DND-41 (cell line): ENCODE data around the gene TOMM5.

ENCODE experiments used
- EZH2 ChIP-seq: IDR thresholded peaks from 3 replicates; pipeline ENCODE4 v1.6.1; 2012; ENCODE audit warnings: borderline replicate concordance, low read depth, mild to moderate bottlenecking, moderate library complexity, low read length, inconsistent platforms; ENCODE audit not compliant: severe bottlenecking
- TF ChIP-seq, protein P1 (sequence below): IDR thresholded peaks from 2 replicates; pipeline ENCODE4 v1.5.1; 2012; ENCODE audit warnings: borderline replicate concordance, low read length, moderate library complexity, mild to moderate bottlenecking; ENCODE audit not compliant: poor library complexity, severe bottlenecking; ENCODE audit errors: extremely low read depth

DNA sequence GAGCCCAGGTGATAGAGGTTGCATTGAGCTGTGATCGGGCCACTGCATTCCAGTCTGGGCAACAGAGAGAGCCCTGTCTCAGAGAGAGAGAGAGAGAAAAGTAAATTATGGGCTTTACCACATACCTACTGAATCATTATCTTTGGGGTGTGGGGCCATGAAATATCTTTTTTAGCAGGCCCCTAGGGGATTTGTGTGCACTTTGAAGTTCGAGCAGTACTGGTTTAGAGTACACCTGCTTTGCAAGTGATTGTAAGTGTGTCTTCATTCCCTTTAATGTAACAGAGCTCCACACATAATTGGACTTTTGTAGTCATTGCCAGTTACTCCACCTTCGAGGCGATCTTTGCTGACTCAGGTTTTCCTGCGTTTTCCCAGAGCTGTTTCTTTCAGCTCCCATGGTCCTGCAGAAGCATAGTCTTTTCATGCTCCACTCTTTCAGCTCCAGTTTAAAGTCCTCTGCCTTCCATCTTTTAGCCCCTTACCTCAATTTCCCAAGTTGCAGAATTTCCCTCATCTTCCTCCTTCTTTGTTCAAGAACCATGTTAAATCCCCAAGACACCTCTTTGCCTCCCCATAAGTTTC lies 34.4 kb upstream of the TOMM5 start:
- TF ChIP-seq, protein P1, sequence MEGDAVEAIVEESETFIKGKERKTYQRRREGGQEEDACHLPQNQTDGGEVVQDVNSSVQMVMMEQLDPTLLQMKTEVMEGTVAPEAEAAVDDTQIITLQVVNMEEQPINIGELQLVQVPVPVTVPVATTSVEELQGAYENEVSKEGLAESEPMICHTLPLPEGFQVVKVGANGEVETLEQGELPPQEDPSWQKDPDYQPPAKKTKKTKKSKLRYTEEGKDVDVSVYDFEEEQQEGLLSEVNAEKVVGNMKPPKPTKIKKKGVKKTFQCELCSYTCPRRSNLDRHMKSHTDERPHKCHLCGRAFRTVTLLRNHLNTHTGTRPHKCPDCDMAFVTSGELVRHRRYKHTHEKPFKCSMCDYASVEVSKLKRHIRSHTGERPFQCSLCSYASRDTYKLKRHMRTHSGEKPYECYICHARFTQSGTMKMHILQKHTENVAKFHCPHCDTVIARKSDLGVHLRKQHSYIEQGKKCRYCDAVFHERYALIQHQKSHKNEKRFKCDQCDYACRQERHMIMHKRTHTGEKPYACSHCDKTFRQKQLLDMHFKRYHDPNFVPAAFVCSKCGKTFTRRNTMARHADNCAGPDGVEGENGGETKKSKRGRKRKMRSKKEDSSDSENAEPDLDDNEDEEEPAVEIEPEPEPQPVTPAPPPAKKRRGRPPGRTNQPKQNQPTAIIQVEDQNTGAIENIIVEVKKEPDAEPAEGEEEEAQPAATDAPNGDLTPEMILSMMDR, result no peak
- no peak for TF ChIP-seq EZH2
